SK-N-SH (cell line): ENCODE results near the gene DXO. TPM values are rescaled to one million over a fixed set of nuclear protein-coding genes. Genes with fewer than 3 reads are reported as not detected.
A peak's percentile ranks its signal among the peaks of the same experiment; 100 is the strongest.

Experiments used
- CTCF ChIA-PET: fragments of 300-600, 350-600 bp; formaldehyde crosslinking; extraction: SDS; loops from one replicate; lab custom pipeline; 2021; lab: Yijun Ruan, JAX
- POLR2A ChIA-PET: fragments of 350-600 bp; sonication (Branson Sonifier 250); formaldehyde crosslinking; extraction: SDS; loops from one replicate; lab custom pipeline; 2020; ENCODE audit warnings: antibody characterized with exemption, inconsistent platforms; lab: Yijun Ruan, JAX
- DNase-seq: peaks from one replicate; pipeline ENCODE4 v3.0.0; 2012
- H2AFZ ChIP-seq: fragments of 200-600 bp; sonication (generic); 2 replicates; pipeline ENCODE4 v1.8.1; 2016; ENCODE audit warnings: antibody characterized with exemption, mild to moderate bottlenecking, low read depth
- H3F3A ChIP-seq: fragments of 200-600 bp; sonication (generic); replicated peaks from 2 replicates; pipeline ENCODE3; 2016; ENCODE audit warnings: antibody characterized with exemption, mild to moderate bottlenecking; ENCODE audit not compliant: insufficient read depth
- H3K27ac ChIP-seq, 2 experiments: fragments of 200-500 bp in 1 of 2; fragments of 200-600 bp in 1 of 2; sonication (Bioruptor generic) in 1 of 2; sonication (generic), shearing (Covaris generic) in 1 of 2; 2 replicates each; pipeline versions ENCODE4 v1.5.1 to v1.6.1; 2014 to 2016; ENCODE audit warnings: low read depth in 2 of 2, inconsistent platforms in 1 of 2, low read length in 1 of 2, mild to moderate bottlenecking in 1 of 2, mixed read lengths in 1 of 2
- H3K27me3 ChIP-seq: fragments of 200-600 bp; sonication (generic), shearing (Covaris generic); 2 replicates; pipeline ENCODE4 v1.6.1; 2016; ENCODE audit warnings: mixed run types; ENCODE audit not compliant: insufficient read depth
- H3K36me3 ChIP-seq, 2 experiments: fragments of 200-500 bp in 1 of 2; fragments of 200-600 bp in 1 of 2; sonication (Bioruptor generic) in 1 of 2; sonication (generic) in 1 of 2; replicated peaks in 1 of 2; 2 replicates each; pipeline versions ENCODE3 to v1.5.1; 2014 to 2016; ENCODE audit warnings: low read length in 1 of 2, mild to moderate bottlenecking in 1 of 2; ENCODE audit not compliant: insufficient read depth in 2 of 2, control insufficient read depth in 1 of 2
- H3K4me1 ChIP-seq, 2 experiments: fragments of 200-500 bp in 1 of 2; fragments of 200-600 bp in 1 of 2; sonication (Bioruptor generic) in 1 of 2; sonication (generic), shearing (Covaris generic) in 1 of 2; 2 replicates each; pipeline versions ENCODE4 v1.5.1 to v1.6.1; 2014 to 2016; ENCODE audit warnings: low read depth in 1 of 2, low read length in 1 of 2, mixed run types in 1 of 2; ENCODE audit not compliant: insufficient read depth in 2 of 2, control insufficient read depth in 1 of 2
- H3K4me2 ChIP-seq: fragments of 200-600 bp; sonication (generic), shearing (Covaris generic); 2 replicates; pipeline ENCODE4 v1.6.1; 2017; ENCODE audit warnings: mixed run types
- H3K4me3 ChIP-seq, 2 experiments: fragments of 200-500 bp in 1 of 2; fragments of 200-600 bp in 1 of 2; sonication (Bioruptor generic) in 1 of 2; sonication (generic), shearing (Covaris generic) in 1 of 2; 2 replicates each; pipeline versions ENCODE4 v1.5.1 to v1.8.1; 2014 to 2016; ENCODE audit warnings: low read depth in 2 of 2, inconsistent platforms in 1 of 2, low read length in 1 of 2, mild to moderate bottlenecking in 1 of 2, mixed read lengths in 1 of 2, moderate library complexity in 1 of 2
- H3K79me2 ChIP-seq: fragments of 200-600 bp; sonication (generic); 2 replicates; pipeline ENCODE4 v1.8.1; 2017; ENCODE audit warnings: mild to moderate bottlenecking; ENCODE audit not compliant: insufficient read depth
- H3K9ac ChIP-seq: fragments of 200-600 bp; sonication (generic); 2 replicates; pipeline ENCODE4 v1.6.1; 2017; ENCODE audit warnings: mixed run types
- H3K9me2 ChIP-seq: fragments of 200-600 bp; sonication (generic); 2 replicates; pipeline ENCODE4 v1.6.1; 2017; ENCODE audit warnings: mixed run types
- H3K9me3 ChIP-seq: fragments of 200-600 bp; sonication (generic); 2 replicates; pipeline ENCODE4 v1.6.1; 2017; ENCODE audit warnings: mixed run types, mild to moderate bottlenecking, moderate library complexity
- H4K20me1 ChIP-seq: fragments of 200-600 bp; sonication (generic); 2 replicates; pipeline ENCODE4 v1.6.1; 2017; ENCODE audit warnings: mild to moderate bottlenecking, mixed run types; ENCODE audit not compliant: insufficient read depth
- CHD2 ChIP-seq: fragments of 150-350 bp; IDR thresholded peaks from 2 replicates; pipeline ENCODE4 v1.6.1; 2018; ENCODE audit warnings: low read length; ENCODE audit not compliant: partially characterized antibody
- ELF1 ChIP-seq: IDR thresholded peaks from 2 replicates; pipeline ENCODE4 v1.4.0; 2012
- EP300 ChIP-seq, 2 experiments: IDR thresholded peaks; 2 replicates each; pipeline versions ENCODE4 v1.4.0 to v1.6.1; 2012; ENCODE audit warnings: borderline replicate concordance in 1 of 2, low read depth in 1 of 2, low read length in 1 of 2
- FOXM1 ChIP-seq: IDR thresholded peaks from 2 replicates; pipeline ENCODE4 v1.4.0; 2012; ENCODE audit warnings: low read depth, mild to moderate bottlenecking
- GABPA ChIP-seq: IDR thresholded peaks from 2 replicates; pipeline ENCODE4 v1.4.0; 2012; ENCODE audit warnings: low read depth, mild to moderate bottlenecking
- GATA2 ChIP-seq: sonication (generic); formaldehyde crosslinking; IDR thresholded peaks from 2 replicates; pipeline ENCODE4 v1.5.0; 2020; ENCODE audit warnings: mild to moderate bottlenecking, missing genetic modification reagents
- MEF2A ChIP-seq: IDR thresholded peaks from 2 replicates; pipeline ENCODE4 v1.4.0; 2012; ENCODE audit warnings: low read depth, borderline replicate concordance
- MXI1 ChIP-seq: IDR thresholded peaks from 2 replicates; pipeline ENCODE4 v1.6.1; 2012; ENCODE audit warnings: mild to moderate bottlenecking, low read depth, low read length, improper control_type of control experiment
- NRF1 ChIP-seq: IDR thresholded peaks from 2 replicates; pipeline ENCODE4 v1.6.1; 2012; ENCODE audit warnings: low read depth, mild to moderate bottlenecking, low read length
- POLR2AphosphoS5 ChIP-seq: IDR thresholded peaks from 2 replicates; pipeline ENCODE4 v1.6.1; 2012; ENCODE audit warnings: low read depth, low read length
- RCOR1 ChIP-seq: fragments of 150-350 bp; IDR thresholded peaks from 2 replicates; pipeline ENCODE4 v1.6.1; 2017; ENCODE audit warnings: antibody characterized with exemption, low read length
- SIN3A ChIP-seq: IDR thresholded peaks from 2 replicates; pipeline ENCODE4 v1.6.1; 2012; ENCODE audit warnings: low read depth, mild to moderate bottlenecking, low read length, moderate library complexity, borderline replicate concordance
- TAF1 ChIP-seq: IDR thresholded peaks from 2 replicates; pipeline ENCODE4 v1.6.1; 2012; ENCODE audit warnings: low read depth, mild to moderate bottlenecking, low read length, moderate library complexity, borderline replicate concordance
- TCF12 ChIP-seq: IDR thresholded peaks from 2 replicates; pipeline ENCODE4 v1.4.0; 2012
- YY1 ChIP-seq: IDR thresholded peaks from 2 replicates; pipeline ENCODE4 v1.4.0; 2012; ENCODE audit warnings: low read depth, mild to moderate bottlenecking
- WGBS: methylation state at CpG from one replicate; pipeline ENCODE4 v1.1.6; 2017; ENCODE audit warnings: low lambda C conversion rate; 5-methylcytosine and 5-hydroxymethylcytosine counted together
- polyA plus RNA-seq, 3 experiments: library from polyadenylated mRNA; depleted of rRNA; stranded (reverse); fragments of >200 nt; gene quantifications; 2 replicates each; pipeline ENCODE4 v1.2.3, GENCODE V29; 2012
- TF ChIP-seq, protein P1 (sequence below): IDR thresholded peaks from 2 replicates; pipeline ENCODE4; 2012
- TF ChIP-seq, protein P2 (sequence below): IDR thresholded peaks from 2 replicates; pipeline ENCODE4 v1.6.1; 2012; ENCODE audit warnings: mild to moderate bottlenecking, low read depth, low read length, moderate library complexity
- TF ChIP-seq, protein P3 (sequence below): IDR thresholded peaks from 2 replicates; pipeline ENCODE4 v1.4.0; 2012; ENCODE audit warnings: low read depth
- TF ChIP-seq, protein P4 (sequence below): IDR thresholded peaks from 2 replicates; pipeline ENCODE4 v1.4.0; 2012; ENCODE audit warnings: low read depth, borderline replicate concordance

DXO gene
- polyA plus RNA-seq, 1 of the 3 experiments (the other 2 are of a cell fraction) = 25.3 TPM

DNA sequence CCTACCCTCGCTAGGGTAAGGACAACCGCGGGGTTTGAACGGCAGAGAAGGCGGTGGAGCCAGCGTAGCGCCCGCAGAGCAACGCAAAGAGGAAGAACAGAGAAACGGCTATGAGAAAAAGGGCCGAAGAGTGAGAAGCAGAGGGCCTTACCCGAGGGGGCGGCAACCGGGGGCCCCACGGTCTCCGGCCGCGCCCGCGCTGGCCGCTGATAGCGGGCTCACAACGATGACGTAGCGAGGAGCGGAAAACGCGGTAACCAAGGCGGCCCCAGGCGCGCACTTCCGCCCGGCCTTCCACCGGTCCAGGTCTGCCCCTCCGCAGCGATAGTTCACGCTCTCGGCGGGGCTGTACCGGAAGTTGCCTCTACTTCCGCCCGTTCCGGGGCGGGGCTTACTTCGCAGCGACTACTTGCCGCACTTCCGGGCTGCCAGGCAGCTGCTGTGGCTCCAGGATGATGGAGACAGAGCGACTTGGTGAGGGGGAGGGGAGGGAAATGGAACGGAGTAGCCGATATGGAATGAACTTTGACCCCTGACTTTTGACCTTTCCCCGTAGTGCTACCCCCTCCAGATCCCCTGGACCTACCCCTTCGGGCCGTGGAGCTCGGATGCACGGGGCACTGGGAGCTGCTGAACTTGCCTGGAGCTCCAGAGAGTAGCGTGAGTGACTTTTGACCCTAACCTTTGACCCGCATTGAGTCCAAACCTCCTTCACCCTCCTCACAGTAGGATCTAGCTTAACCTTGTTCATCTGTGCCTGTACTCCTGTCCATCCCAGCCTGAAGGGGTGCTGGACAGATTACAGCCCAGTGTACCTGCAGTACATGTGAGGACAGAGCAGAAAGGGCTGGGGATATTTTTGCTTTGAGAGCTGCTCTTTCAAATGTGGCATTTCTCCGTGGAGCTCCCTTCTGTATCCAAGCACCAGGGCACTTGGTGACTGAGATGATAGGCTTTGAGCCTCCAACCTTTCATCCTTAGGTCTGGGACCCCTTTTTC is 12.9 kb downstream of the DXO start, which contains the start of the genes NELFE and SKIC2:
NELFE (minus strand) TSS at position 231 of the 999 bp plus-strand sequence. CDS start 525 bp downstream, outside the sequence.
SKIC2 (plus strand) TSS at position 435 of the 999 bp plus-strand sequence; CDS start at position 453, 18 bp downstream.
- POLR2A ChIA-PET = interaction anchor here (2.3 to 3.0 kb wide), 2 partner anchors 10 to 13 kb away, joined by 14 to 20 read pairs; partner anchors contain the start of gene DXO
- Histone ChIP-seq H4K20me1 (no peaks in the 10 kb centered on the region), H3K36me3 (peaks cover 42 to 64% of the 10 kb centered on the region in 2 experiments)

More for the DNA sequence above, 12.9 kb downstream of the DXO start, which contains the start of the genes NELFE and SKIC2:
- Histone ChIP-seq H3K9me3 (no peaks in the 10 kb centered on the region), H3K9ac (peak within 1 kb of the TSS; percentile 97), H3K79me2 (peaks cover 43% of the 10 kb centered on the region), H3K9me2 (no peaks in the 10 kb centered on the region), H3F3A (peaks cover 11% of the 10 kb centered on the region), H3K27ac (peak within 1 kb of the TSS; percentile 70 to 84), H3K4me2 (peak within 1 kb of the TSS; percentile 98), H3K4me3 (peak within 1 kb of the TSS; percentile 100), H3K27me3 (no peaks in the 10 kb centered on the region), H3K4me1 (peaks cover 0 to 17% of the 10 kb centered on the region in 2 experiments; a peak in 2 of 4 replicates), H2AFZ (peak within 1 kb of the TSS; percentile 91)
- CTCF ChIA-PET = interaction anchor here (0.8 to 2.6 kb wide), 6 partner anchors 8 to 229 kb away, joined by 3 to 19 read pairs (median 4); partner anchors contain the start of genes DXO and FKBPL
- TF ChIP-seq RCOR1 (peak; percentile 40; the same call in 1 of the 2 replicates), GATA2 (CRISPR knock-in tag) (no peak), EP300 (IDR thresholded peaks at IDR 0.05; ENCODE audit: borderline replicate concordance in 1 of 2, low read depth in 1 of 2, low read length in 1 of 2) (0 out of 4 replicates have a peak, but pooled peaks of 1 of the 2 experiments have one; percentile 9), GABPA (peak; percentile 98), SIN3A (peak; percentile 79), CHD2 (peak; percentile 87), YY1 (peak; percentile 67; the same call in 1 of the 2 replicates), ELF1 (peak; percentile 100), MEF2A (no peak), MXI1 (peak; percentile 87), FOXM1 (no peak), TCF12 (0 out of 2 replicates have a peak, but pooled peaks have one; percentile 47), TAF1 (peak; percentile 91), NRF1 (no peak), POLR2AphosphoS5 (peak; percentile 77)
- TF ChIP-seq, protein P1, sequence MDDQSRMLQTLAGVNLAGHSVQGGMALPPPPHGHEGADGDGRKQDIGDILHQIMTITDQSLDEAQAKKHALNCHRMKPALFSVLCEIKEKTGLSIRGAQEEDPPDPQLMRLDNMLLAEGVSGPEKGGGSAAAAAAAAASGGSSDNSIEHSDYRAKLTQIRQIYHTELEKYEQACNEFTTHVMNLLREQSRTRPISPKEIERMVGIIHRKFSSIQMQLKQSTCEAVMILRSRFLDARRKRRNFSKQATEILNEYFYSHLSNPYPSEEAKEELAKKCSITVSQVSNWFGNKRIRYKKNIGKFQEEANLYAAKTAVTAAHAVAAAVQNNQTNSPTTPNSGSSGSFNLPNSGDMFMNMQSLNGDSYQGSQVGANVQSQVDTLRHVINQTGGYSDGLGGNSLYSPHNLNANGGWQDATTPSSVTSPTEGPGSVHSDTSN = peak; percentile 51
- TF ChIP-seq, protein P2, sequence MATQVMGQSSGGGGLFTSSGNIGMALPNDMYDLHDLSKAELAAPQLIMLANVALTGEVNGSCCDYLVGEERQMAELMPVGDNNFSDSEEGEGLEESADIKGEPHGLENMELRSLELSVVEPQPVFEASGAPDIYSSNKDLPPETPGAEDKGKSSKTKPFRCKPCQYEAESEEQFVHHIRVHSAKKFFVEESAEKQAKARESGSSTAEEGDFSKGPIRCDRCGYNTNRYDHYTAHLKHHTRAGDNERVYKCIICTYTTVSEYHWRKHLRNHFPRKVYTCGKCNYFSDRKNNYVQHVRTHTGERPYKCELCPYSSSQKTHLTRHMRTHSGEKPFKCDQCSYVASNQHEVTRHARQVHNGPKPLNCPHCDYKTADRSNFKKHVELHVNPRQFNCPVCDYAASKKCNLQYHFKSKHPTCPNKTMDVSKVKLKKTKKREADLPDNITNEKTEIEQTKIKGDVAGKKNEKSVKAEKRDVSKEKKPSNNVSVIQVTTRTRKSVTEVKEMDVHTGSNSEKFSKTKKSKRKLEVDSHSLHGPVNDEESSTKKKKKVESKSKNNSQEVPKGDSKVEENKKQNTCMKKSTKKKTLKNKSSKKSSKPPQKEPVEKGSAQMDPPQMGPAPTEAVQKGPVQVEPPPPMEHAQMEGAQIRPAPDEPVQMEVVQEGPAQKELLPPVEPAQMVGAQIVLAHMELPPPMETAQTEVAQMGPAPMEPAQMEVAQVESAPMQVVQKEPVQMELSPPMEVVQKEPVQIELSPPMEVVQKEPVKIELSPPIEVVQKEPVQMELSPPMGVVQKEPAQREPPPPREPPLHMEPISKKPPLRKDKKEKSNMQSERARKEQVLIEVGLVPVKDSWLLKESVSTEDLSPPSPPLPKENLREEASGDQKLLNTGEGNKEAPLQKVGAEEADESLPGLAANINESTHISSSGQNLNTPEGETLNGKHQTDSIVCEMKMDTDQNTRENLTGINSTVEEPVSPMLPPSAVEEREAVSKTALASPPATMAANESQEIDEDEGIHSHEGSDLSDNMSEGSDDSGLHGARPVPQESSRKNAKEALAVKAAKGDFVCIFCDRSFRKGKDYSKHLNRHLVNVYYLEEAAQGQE = 0 out of 2 replicates have a peak, but pooled peaks have one; percentile 43
- TF ChIP-seq, protein P3, sequence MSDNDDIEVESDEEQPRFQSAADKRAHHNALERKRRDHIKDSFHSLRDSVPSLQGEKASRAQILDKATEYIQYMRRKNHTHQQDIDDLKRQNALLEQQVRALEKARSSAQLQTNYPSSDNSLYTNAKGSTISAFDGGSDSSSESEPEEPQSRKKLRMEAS = peak; percentile 90
- TF ChIP-seq, protein P4, sequence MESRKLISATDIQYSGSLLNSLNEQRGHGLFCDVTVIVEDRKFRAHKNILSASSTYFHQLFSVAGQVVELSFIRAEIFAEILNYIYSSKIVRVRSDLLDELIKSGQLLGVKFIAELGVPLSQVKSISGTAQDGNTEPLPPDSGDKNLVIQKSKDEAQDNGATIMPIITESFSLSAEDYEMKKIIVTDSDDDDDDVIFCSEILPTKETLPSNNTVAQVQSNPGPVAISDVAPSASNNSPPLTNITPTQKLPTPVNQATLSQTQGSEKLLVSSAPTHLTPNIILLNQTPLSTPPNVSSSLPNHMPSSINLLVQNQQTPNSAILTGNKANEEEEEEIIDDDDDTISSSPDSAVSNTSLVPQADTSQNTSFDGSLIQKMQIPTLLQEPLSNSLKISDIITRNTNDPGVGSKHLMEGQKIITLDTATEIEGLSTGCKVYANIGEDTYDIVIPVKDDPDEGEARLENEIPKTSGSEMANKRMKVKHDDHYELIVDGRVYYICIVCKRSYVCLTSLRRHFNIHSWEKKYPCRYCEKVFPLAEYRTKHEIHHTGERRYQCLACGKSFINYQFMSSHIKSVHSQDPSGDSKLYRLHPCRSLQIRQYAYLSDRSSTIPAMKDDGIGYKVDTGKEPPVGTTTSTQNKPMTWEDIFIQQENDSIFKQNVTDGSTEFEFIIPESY = peak; percentile 91
- peak; percentile 99 for DNase-seq
- under 1% methylated on average over 27 of the region's 59 CpGs for WGBS
